Effector CD4-positive, alpha-beta T cell (primary cell): ENCODE data around the gene ZNF280A.

ENCODE experiments used
- DNase-seq: peaks from one replicate; pipeline ENCODE4 v3.0.0-alpha.2; 2020

The ZNF280A gene

DNA sequence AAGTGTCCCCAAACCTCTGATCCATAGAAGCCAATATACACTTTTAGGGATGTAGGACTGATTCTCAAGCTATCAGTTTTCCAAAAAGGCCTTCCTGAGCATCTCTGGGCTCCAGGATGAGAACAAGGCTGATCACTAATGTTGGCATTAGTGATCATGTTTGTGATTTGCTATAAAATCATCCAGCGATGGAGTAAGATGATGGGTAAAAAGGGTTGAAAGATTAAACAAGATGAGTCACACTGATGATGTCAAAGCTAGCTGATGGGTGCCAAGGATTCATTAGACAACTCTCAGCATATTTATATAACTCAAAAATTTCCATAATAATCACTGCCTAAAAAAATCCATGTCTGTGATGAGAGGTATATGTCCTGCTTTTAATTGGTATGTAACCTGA lies 54.3 kb downstream of the ZNF280A start:
- DNase-seq, result no peak

DNA sequence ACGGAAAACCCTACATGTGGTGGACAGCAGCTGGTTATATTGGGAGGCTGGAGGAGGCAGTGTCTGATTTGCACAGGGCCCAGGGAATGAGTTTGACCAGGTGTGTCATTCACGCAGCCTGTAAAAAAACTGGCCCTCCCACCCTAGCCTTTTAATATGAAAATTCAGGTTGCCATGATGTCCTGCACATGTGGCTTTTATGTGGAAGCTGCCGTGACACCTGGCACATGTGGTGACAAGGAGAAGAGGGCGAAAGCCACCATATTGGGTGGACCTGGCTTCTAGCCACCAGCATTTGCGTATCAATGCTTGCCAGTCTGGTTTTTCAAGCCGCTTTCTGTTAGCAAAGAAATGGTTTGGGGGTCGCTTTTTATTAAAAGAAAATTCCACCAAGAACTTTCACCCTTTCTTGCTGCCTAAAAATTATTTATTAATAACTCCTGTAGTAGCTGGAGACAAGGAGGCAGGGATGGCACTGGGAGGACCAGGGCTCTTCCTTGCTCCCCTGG lies 54.9 kb downstream of the ZNF280A start:
- no peak for DNase-seq

DNA sequence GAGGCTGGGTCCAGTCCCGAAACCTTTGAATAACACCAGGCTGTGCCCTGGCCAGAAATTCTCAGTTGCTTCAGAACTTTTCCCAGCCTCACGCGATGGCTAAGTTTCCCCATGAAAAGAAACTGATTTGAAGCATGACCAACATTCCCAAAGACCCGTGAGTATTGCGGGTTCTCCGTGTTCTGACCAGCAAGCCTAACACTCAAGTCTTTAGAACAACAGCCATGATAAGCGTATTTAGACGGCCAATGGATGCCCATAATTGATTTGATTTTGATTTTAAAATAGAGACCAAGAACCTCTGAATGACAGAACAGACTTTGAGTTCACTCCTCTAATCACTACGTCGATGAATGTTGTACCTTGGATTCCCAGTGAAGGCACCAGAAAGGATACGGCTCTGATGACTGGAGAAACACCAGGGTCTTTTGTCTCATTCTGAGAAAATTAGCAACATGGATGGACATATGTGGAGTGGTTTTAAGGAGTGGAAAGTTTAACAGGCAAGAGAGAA lies 55.5 kb downstream of the ZNF280A start:
- DNase-seq, result no peak

DNA sequence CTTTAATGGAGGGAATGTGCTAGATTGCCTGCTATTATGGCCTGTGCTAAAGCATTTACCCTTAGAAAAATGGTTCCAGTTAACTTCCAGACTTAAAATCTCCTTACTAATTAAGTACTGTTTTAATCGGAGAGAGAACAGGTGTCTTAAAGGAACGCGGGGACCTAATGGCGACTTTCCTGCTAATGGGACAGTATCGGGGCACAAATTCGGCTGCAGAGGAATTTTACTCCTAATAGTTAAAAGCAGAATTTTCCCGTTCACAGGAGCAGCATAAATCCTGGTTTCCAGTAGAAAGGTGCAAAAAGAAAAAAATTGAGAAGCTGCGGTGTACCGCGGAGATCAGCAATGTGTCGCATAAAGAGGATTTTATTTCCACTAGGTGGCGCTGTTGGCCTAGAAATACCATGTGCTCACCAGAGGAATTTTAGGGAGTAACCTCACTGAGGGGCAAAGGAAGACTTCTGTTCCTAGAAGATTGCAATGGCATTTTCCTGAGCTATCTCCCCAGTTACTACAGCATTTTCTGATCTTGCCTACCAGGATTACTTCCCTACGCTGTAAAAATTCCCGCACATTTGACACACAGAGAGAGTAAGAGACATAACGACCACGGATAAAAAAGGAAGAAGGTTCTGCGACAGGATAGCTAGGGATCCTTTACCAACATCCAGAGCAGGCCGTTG lies 56.1 kb downstream of the ZNF280A start:
- DNase-seq, result peak; percentile 39
